Cardiac fibroblast (primary cell): ENCODE measurements around the gene FAM177B.
A peak's percentile ranks its signal among the peaks of the same experiment; 100 is the strongest.

Experiments
- DNase-seq, 2 donors: peaks; one replicate each; pipeline versions ENCODE4 v3.0.0 to v3.0.0-alpha.2; 2010; ENCODE audit warnings: low read depth in 2 of 2
- H3K4me3 ChIP-seq, 2 donors: replicated peaks in 1 of 2; 1 replicate in 1 of 2; 2 replicates in 1 of 2; pipeline ENCODE4 v1.5.1; 2011; ENCODE audit warnings: low read depth in 2 of 2, low read length in 2 of 2, mild to moderate bottlenecking in 2 of 2, moderate library complexity in 1 of 2
- CTCF ChIP-seq: IDR thresholded peaks from one replicate; pipeline ENCODE4 v1.5.1; 2011; ENCODE audit warnings: low read depth, mild to moderate bottlenecking, low read length, inconsistent platforms

FAM177B gene

GRCh38 chr1:222784371-222784770 is 47.4 kb downstream of the FAM177B start:
- no peak for DNase-seq
- TF ChIP-seq CTCF = no peak
- H3K4me3 ChIP-seq = no peak overlapping the region

DNA sequence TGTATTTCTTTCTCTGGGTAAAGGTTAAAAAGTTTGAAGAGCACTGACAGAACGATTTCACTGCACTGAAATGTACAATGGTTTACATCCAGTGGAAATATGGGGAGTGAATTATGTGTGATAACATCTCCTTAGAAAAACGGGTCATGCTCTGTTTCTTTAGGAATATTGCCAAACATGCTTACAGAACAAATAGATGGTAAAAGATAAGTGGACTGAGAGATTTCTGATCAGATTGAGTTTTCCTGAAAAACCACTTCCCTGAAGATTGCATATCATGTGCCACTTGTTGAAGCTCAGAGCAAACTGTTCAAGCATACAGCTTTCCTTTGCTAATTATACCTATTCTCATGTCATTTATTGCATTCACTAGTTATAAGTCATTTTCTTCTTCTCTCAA is 47.9 kb downstream of the FAM177B start:
- no peak overlapping the region for H3K4me3 ChIP-seq
- no peak for TF ChIP-seq CTCF
- no peak for DNase-seq

GRCh38 chr1:222785529-222785928 is 48.5 kb downstream of the FAM177B start:
- no peak overlapping the region for H3K4me3 ChIP-seq
- no peak for TF ChIP-seq CTCF
- no peak for DNase-seq

DNA sequence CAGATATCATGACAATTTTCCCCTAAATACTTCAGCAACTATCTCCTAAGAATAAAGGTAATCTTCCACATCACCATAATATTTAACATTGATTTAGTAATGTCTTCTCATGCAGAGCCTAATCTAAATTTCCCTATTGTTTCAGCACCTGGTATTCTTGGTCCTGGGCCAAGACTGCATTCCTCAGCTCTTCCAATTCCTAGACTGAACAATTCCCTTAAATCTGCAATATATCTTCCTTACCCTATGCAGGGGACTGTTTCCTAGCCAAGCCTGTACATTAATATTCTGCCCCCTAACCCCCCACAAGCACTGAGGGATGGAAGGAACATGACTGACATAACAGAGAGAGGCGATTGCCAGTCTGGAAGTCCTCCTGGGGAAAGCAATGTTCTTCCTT is 49.1 kb downstream of the FAM177B start:
- TF ChIP-seq CTCF = no peak
- DNase-seq = peak; percentile 60 to 67
- no peak overlapping the region for H3K4me3 ChIP-seq

GRCh38 chr1:222787729-222788128 is 50.7 kb downstream of the FAM177B start:
- peak; percentile 34 for DNase-seq
- no peak overlapping the region for H3K4me3 ChIP-seq
- TF ChIP-seq CTCF = no peak

DNA sequence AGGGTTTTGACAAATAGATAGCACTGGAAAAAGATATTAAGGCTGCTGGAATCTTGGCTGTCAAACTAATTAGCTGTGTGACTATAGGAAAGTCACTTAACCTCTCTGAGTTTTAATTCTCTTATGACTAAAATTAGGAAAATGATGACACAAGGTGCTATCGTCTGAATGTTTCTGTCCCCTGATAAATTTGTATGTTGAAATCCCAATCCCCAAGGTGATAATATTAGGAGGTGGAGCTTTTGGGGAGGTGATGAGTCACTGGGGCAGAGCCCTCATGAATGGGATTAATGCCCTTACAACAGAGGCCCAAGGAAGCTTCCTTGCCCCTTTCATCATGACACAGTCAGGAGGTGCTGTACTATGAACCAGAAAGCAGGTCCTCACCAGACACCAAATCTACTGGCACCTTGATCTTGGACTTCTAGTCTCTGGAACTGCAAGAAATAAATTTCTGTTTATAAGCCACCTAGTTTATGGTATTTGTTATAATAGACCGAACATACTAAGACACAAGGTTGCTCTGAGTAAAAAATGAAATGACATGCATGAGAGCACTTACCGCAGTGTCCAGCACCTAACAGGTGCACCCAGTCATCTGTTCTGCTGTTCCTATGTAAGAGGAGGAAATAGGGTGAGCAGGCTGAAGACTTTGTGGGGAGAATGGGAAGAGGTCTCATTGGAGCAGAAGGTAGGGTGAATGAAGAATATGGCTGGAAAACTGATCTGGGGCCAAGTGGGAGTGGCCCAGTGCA is 51.6 kb downstream of the FAM177B start:
- no peak overlapping the region for H3K4me3 ChIP-seq
- TF ChIP-seq CTCF = no peak
- no peak for DNase-seq

DNA sequence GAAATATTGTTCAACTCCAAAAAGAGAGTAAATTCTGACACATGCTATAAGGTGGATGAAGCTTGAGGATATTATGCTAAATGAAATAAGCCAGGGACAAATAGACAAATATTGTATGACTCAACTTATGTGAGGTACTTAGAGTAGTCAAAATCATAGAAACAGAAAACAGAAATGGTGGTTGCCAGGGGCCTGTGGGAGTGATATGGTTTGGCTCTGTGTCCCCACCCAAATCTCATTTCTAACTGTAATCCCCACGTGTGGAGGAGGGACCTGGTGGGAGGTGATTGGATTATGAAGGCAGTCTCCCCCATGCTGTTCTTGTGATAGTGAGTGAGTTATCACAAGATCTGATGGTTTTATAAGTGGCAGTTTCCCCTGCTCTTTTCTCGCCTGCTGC is 53.1 kb downstream of the FAM177B start:
- DNase-seq = no peak
- TF ChIP-seq CTCF = no peak
- H3K4me3 ChIP-seq = no peak overlapping the region
